GM12874 (cell line): Measurements from ENCODE around the gene TMEM200C.
A peak's percentile ranks its signal among the peaks of the same experiment; 100 is the strongest.

Source experiments
- TF ChIP-seq, protein P1 (sequence below): IDR thresholded peaks from 2 replicates; pipeline ENCODE4 v1.5.1; 2011; ENCODE audit warnings: low read depth, mild to moderate bottlenecking, control low read depth, low read length, moderate library complexity; ENCODE audit not compliant: insufficient read depth

The TMEM200C gene

GRCh38 chr18:5891184-5891853, 4.0 kb downstream of the TMEM200C start:
- TF ChIP-seq, protein P1, sequence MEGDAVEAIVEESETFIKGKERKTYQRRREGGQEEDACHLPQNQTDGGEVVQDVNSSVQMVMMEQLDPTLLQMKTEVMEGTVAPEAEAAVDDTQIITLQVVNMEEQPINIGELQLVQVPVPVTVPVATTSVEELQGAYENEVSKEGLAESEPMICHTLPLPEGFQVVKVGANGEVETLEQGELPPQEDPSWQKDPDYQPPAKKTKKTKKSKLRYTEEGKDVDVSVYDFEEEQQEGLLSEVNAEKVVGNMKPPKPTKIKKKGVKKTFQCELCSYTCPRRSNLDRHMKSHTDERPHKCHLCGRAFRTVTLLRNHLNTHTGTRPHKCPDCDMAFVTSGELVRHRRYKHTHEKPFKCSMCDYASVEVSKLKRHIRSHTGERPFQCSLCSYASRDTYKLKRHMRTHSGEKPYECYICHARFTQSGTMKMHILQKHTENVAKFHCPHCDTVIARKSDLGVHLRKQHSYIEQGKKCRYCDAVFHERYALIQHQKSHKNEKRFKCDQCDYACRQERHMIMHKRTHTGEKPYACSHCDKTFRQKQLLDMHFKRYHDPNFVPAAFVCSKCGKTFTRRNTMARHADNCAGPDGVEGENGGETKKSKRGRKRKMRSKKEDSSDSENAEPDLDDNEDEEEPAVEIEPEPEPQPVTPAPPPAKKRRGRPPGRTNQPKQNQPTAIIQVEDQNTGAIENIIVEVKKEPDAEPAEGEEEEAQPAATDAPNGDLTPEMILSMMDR: no peak

DNA sequence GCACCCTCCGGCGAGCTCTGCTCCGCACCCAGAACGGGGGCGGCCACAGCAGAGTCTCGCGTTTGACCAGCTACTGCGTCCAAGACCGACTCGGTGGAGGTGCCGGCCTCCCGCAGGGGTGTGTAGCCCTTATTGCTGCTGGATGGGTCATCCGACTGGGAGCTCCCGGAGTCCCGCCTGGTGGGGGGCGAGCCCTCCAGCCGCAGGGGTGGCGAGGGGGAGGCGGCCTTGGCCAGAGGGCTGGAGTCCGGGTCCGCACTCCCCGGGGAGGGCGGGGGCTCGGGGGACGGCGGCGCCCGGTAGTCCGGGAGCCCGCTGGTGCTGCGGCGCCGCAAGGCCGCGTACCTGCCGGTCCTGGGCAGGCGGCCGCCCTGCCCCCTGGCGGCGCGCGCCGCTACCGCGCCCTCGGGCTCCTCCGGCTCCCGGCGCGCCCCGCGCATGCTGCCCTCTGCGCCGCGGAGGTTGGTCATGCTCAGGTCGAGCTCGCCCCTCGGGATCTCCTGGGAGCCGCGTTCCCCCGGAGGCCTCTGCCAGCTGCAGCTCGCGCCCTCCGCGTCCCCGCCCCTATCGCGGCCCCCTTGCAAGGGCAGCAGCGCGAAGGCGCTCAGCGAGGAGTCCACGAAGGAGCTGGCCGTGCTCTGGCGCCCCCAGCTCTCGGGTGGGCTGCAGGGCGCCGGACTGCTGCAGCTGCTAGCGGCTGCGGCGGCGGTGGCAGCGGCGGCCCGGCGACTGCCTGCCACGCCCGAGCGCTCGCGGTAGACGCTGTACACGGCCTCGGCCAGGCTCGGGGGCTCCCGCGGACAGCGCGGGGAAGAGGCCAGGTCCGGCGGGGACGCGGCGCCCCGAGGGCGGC, 4.8 kb downstream of the TMEM200C start:
- TF ChIP-seq, protein P1: peak; percentile 77

GRCh38 chr18:5885361-5885760, 10.0 kb downstream of the TMEM200C start:
- TF ChIP-seq, protein P1: no peak

- TF ChIP-seq, protein P1: no peak
Measured at GRCh38 chr18:5884375-5884774, 10.9 kb downstream of the TMEM200C start.

- TF ChIP-seq, protein P1: peak; percentile 66; the same call in 1 of the 2 replicates
Measured at GRCh38 chr18:5879479-5879882, 15.8 kb downstream of the TMEM200C start.

GRCh38 chr18:5876891-5877290, 18.4 kb downstream of the TMEM200C start:
- TF ChIP-seq, protein P1: no peak

DNA sequence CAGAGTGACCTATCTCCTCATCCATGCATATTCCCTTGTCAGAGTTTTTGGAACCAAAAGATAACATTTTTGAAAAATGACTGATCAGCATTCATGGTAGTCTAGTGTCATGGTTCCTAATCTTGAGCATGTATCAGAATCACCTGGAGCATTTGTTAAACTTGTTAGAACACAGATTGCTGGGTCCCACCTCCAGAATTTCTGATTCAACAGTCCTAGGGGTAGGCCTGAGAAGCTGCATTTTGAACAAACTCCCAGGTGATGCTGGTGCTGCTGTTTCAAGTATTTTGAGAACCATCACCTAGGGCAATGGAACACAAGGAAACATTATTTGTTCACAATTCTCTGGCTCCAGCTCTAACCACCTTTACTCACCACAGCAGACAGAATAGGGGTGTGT, 21.0 kb downstream of the TMEM200C start:
- TF ChIP-seq, protein P1: no peak
